Omental fat pad (tissue), 4 donors: ENCODE measurements around the gene LITAF. TPM values are rescaled to one million over a fixed set of nuclear protein-coding genes. Genes with fewer than 3 reads are reported as not detected.

Experiments used
- ATAC-seq: fragments of 150-250 bp; one replicate; pipeline ENCODE4 v1.9.1; 2016; ENCODE audit warnings: mild to moderate bottlenecking, moderate library complexity; ENCODE audit not compliant: low FRiP score
- DNase-seq: peaks from one replicate; pipeline ENCODE4 v3.0.0-alpha.2; 2019; ENCODE audit warnings: low spot score
- total RNA-seq, 4 donors: library from RNA; depleted of rRNA; stranded (reverse); fragments of >200 nt; gene quantifications; one replicate each; pipeline ENCODE4 v1.1.0, GENCODE V29; 2016
- TF ChIP-seq, protein P1 (sequence below), 3 donors: fragments of 450-650 bp; IDR thresholded peaks; one replicate each; pipeline ENCODE4 v1.5.1; 2016 to 2017; ENCODE audit warnings: antibody characterized with exemption in 3 of 3, mild to moderate bottlenecking in 3 of 3, moderate library complexity in 2 of 3

Gene LITAF
- total RNA-seq, 4 donors from 2014 or later, result 69.8 to 196 (median 103) TPM

DNA sequence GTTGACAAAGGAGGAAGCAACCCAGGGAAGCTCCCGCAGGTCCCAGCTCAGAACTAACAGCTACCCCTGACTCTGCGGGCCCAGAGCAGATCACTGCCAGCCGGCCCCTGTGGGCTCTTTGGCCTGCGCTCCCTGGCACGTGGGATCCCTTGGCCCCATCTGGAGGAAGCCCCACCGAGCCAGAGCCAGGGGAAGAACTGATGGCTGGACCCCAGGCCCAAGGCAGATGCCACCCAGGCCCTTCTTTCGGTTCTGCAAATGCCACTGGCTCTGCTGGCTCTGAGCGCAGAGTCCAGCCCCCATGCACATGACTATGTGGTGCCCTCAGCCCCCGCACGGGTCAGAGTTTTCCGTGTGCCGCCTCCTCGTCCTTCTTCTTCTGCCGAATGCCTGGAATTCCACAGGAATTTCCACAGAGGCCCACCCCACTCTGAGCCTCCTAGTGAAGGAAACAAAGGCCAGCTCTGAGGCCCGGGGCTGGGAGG, 45.8 kb upstream of the LITAF start:
- TF ChIP-seq, protein P1, sequence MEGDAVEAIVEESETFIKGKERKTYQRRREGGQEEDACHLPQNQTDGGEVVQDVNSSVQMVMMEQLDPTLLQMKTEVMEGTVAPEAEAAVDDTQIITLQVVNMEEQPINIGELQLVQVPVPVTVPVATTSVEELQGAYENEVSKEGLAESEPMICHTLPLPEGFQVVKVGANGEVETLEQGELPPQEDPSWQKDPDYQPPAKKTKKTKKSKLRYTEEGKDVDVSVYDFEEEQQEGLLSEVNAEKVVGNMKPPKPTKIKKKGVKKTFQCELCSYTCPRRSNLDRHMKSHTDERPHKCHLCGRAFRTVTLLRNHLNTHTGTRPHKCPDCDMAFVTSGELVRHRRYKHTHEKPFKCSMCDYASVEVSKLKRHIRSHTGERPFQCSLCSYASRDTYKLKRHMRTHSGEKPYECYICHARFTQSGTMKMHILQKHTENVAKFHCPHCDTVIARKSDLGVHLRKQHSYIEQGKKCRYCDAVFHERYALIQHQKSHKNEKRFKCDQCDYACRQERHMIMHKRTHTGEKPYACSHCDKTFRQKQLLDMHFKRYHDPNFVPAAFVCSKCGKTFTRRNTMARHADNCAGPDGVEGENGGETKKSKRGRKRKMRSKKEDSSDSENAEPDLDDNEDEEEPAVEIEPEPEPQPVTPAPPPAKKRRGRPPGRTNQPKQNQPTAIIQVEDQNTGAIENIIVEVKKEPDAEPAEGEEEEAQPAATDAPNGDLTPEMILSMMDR (IDR thresholded peaks at IDR 0.05), result no peak
- no peak for DNase-seq
- ATAC-seq, result peak; percentile 82

DNA sequence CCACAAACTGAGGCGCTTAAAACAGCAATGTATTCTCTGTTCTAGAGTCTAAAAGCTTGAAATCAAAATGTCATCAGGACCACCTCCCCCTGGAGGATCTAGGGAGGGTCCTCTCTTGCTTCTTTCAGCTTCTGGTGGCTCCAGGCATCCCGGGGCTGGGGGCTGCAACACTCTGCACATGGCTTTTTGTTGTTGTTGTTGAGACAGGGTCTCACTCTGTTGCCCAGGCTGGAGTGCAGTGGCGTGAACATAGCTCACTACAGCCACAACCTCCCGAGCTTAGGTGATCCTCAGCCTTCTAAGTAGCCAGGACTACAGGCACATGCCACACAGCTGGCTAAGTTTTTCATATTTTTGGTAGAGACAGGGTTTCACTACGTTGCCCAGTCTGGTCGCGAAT, 44.5 kb upstream of the LITAF start:
- ATAC-seq (no peak), DNase-seq (no peak)
- TF ChIP-seq, protein P1 (IDR thresholded peaks at IDR 0.05), result no peak

DNA sequence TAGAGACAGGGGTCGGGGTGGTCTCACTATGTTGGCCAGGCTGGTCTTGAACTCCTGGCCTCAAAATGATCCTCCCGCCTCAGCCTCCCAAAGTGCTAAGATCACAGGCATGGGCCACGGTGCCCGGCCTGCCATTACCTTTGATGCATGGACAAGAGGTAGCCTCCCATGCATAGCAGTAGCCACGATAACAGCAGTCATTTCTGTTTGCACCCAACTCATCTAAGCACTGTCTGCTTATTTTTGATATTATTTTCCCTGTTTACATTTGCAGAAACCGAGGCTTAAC, 44.0 kb upstream of the LITAF start:
- TF ChIP-seq, protein P1 (IDR thresholded peaks at IDR 0.05), result no peak
- DNase-seq, result no peak
- ATAC-seq, result no peak

DNA sequence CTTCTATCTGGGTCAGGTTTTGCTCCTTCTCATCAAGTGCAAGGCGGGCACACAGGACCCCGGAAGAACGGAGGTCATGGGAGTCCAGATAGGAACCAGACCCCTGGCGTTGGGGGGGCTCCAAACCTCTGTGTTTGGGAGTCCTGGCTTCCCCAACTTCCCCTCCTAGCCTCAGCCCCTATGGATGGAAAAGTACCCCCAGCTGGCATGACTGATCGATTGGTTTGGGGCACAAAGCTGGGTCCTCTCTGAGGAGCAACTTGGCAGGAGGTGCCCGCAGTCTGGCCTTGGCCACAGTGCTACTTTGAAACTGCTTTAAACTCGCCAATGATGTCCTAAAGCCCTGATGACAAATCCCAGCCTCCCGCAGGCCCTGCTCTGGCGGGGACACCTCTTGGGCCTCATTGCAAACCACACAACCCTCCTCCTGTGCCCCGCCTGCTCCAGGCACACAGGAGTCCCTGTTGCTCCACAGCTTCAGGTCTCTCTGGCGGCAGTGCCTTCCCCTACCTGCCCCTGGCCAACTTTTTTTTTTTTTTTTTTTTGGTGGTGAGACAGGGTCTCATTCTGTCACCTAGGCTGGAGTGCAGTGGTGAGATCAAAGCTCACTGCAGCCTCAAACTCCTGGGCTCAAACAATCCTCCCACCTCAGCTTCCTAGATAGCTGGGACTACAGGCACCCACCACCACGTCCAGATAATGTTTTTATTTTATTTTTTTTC, 43.5 kb upstream of the LITAF start:
- ATAC-seq, result no peak
- DNase-seq, result no peak
- TF ChIP-seq, protein P1 (IDR thresholded peaks at IDR 0.05), result no peak

DNA sequence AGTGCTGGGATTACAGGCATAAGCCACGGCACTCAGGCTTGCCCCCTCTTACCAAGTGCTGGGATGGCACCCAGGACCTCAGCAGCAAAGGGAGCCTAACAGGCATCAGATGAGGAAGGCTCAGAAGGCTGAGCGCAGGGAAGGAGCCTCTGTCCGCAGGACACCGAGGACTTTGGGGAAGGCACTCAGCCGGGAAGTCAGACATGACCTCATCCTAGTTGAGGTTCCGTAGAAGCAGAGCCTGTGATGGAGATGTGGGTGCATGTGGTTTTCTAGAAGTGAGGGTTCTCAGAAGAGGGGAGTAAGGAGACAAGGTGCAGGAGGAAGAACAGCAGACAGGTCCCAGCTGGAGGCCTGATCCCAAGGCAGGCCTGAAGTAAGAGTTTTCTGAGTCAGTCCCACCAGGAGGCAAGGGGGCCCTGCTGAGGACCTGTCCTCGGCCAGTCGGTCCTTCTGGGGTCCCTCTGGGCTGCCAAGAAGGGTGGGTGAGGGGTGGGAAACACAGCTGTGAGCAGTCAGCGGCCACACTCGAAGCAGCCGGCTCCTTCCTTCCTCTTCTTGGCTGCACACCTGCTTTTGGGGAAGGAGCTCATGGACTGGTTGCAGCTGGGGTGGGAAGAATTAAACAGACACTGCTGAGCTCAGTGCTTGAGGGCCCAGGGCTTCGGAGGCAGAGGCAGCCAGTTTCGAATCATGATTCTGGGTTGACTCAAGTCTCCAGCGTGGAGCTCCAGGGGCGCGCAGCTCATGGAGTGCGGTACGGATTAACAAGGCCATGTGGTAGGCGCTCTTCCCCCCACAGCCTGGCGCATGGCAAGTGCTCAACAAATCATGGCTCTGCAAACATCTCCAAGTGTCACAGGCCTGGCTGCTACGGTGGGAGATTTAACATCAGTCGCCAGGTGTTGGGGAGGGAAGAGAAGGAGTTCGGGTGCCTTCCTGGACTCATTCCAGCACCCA, 42.6 kb upstream of the LITAF start:
- no peak for ATAC-seq
- no peak for DNase-seq
- TF ChIP-seq, protein P1 (IDR thresholded peaks at IDR 0.05), result no peak

DNA sequence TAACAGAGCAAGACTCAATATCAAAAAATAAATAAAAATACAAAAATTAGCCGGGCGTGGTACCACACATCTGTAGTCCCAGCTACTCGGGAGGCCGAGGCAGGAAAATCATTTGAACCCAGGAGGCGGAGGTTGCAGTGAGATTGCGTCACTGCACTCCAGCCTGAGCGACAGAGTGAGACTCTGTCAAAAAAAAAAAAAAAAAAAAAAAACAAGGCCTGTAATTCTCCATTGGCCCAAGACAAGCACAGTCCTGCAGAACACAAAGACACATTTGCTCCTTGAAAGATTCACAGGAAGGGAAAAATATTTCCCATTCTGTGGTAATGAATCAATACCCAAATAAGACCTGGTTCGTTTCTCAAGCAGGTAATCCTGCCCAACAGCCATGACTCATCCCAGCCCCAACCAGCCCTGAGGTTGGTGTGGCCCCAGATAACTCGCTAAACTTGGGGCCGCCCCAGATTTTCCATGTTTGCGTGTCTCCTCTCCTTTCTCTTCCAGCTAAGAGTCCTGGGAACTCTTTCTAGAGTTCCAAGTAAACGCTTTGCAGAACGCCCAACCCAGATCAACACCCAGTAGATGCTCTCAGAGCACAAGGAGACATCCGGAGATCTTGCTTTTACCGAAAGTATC, 41.2 kb upstream of the LITAF start:
- DNase-seq, result no peak
- TF ChIP-seq, protein P1 (IDR thresholded peaks at IDR 0.05), result no peak
- no peak for ATAC-seq
